GM19395 (cell line): ENCODE results near the gene NTN1.

Experiments
- ATAC-seq: cut with Tn5 transposase; IDR thresholded peaks from one replicate; pipeline ENCODE4 v1.9.1; 2021; ENCODE audit warnings: mild to moderate bottlenecking, moderate library complexity; ENCODE audit not compliant: unreplicated experiment

The NTN1 gene

DNA sequence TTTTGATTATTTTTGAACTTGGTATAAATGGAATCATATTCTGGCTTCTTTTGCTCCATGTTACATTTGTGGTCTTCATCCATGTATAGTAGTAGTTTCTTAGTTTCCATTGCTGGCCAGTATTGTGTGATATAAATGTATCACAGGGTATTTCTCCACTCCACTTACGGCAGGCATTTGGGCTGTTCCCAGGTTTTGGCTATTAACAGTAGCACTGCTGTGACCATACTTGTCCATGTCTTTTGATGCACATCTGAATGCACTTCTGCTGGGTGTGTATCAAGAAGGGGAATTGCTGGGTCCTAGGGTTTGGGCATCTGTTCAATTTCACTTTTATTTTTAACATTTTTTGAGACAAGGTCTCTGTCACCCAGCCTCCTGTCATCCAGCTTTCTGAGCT, 13.9 kb downstream of the NTN1 start:
- ATAC-seq, result no peak

DNA sequence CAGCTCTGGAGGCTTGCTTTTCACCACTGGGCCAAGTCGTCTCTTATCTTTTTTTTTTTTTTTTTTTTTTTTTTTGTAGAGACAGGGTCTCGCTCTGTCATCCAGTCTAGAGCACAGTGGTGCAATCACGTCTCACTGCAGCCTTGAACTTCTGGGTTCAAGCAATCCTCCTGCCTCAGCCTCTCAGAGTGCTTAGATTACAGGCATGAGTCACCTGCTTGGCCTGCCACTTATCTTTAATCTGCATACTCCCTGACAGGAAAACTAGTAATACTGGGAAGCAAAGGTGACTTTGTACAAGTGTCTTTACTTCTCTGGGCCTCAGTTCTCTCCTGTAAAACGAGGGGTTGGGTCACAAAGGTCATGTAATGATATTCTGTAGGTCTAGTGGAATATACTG, 15.0 kb downstream of the NTN1 start:
- no peak for ATAC-seq

DNA sequence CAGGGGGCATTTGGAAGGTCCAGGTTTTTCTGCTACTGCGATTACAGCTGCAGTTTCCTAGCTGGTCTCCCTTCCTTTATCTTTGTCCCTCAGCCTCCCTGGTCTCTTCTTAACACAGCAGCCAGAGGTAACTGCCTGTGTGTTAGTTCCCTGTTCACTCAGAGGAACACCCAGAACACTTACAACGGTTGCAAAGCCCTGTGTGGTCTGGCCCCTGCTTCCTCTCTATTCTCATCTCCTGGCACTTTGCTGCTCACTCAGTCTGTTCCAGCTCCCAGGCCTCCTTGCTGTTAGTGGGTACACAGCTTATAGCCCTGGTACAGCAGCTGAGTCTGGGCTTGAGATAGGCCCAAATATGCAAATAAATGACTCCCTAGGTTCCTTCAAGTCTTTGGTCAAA, 16.4 kb downstream of the NTN1 start:
- no peak for ATAC-seq

DNA sequence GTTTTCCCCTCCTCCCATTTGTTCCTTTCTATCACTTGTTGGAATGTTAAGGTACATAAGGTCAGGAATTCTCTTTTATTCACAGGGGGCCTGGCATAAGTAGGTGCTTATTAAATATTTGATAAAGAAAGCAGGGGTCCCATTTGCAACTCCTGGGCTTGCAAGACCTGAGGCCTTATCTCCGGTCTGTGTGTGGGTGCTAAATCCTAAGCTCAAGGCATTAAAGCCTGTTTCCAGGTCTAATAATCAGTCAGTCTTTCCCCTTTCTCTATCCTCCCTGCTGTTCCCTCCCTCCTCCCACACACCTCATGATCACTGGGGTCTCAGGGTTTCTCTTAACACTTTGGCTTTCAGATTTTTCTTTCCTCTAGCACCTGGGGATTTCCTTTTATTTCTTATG, 17.1 kb downstream of the NTN1 start:
- no peak for ATAC-seq

DNA sequence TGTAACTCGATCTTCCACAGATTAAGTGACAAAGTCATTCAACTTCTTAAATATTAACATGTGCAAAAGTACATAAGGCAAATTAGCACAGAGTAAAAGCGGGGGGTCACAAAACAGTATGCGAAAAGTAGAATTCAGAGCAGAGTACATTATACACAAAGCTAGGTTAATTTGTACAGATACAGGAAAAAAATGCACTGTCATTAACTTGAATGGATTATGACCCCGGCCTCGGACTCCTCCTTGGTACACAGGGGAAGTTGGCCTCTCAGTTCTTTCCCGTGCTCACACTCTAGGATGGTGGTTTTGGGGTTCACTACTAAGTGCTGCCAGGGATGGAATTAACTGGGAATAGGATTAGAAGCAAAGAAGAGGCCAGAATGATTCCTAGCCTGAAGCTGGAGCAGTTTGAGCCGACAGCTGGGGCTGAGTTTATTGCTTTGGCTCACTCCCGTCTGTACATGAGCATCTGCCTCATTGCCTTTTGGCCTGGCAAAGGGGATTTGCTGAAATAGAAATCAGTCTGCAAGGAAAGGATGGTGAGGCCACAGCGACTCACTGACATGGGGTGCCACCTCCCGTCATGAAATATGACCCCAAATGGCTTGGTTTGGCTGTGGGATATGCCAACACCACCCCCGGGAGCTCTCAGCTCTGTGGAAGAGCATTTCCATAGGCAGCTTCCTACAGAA, 23.6 kb downstream of the NTN1 start:
- ATAC-seq, result no peak

DNA sequence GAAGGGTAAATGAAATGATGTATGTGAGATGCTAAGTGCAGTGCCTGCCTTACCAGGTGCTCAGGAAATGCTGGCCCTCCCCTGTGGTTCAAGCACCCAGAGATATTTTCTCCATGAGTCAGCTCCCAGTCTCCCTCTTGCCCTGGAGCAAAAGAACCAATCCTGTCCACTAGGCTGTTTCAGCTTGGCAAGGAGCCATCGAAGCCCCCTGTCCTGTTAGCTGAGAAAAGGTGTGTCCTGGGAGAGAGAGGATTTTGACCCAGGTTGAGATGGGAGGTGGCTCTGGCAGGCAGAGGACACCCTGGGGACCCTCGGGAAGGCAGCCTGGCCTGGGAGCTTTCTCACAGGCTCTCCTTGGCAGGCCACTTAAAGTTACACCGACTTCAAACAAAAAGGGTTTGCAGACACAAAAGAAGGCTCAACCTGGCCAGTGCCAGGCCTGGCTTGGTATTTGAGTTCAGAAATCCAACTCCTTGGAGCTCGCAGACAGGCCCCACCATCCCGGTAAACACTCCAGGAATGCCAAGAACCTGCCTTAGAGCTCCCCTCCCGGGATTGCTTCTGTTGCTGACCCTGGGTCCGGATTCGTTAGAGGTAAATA, 29.6 kb downstream of the NTN1 start:
- ATAC-seq, result no peak

DNA sequence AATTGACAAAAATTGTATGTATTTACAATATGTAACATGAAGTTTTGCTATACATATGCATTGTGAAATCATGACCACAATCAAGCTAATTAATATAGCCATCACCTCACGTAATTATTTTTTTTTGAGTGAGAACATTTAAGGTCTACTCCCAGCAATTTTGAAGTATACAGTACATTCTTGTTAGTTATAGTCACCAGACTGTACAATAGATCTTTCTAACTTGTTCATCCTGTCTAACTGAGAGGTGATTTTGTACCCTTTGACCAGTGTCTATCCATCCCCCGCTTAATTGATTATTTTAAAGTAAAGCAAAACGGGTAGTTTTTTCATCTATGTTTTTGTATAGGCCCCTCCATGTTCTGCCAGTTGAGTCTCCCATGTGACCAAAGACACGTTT, 30.3 kb downstream of the NTN1 start:
- ATAC-seq, result no peak

DNA sequence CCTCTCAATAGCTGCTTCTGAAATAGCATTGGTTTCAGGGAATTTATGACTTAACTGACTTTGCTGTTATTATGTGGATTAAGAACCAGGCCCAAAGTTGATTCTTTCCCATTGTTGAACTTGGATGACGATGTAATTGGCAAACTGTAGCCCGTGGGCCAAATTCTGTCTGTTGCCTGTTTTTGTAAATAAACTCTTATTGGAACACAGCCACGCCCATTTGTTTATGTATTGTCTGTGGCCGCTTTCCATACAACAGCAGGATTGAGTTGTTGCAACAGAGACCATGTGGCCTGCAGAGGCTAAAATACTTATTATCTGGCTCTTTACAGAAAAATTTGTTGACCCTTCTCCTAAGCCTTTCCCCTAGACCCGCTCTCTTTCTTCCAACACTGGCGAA, 31.6 kb downstream of the NTN1 start:
- no peak for ATAC-seq

DNA sequence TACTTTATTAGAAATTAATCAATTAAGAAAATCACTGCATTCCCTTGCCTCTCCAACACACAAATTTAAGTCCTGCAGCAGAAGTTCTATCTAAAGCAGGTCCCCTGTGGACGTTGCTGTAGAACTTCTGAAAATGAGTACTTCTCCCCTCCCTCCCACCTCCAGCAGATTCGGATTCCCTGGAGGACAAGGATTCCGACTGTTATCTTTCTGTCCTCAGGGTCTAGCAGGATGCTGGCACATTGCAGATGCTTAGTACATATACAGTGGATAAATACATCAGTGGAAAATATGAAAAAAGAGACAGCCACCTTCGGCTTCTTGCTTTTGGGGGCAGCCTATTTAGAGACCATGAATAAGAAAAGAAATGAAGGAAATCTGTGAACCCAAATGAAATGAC, 32.1 kb downstream of the NTN1 start:
- ATAC-seq, result no peak

DNA sequence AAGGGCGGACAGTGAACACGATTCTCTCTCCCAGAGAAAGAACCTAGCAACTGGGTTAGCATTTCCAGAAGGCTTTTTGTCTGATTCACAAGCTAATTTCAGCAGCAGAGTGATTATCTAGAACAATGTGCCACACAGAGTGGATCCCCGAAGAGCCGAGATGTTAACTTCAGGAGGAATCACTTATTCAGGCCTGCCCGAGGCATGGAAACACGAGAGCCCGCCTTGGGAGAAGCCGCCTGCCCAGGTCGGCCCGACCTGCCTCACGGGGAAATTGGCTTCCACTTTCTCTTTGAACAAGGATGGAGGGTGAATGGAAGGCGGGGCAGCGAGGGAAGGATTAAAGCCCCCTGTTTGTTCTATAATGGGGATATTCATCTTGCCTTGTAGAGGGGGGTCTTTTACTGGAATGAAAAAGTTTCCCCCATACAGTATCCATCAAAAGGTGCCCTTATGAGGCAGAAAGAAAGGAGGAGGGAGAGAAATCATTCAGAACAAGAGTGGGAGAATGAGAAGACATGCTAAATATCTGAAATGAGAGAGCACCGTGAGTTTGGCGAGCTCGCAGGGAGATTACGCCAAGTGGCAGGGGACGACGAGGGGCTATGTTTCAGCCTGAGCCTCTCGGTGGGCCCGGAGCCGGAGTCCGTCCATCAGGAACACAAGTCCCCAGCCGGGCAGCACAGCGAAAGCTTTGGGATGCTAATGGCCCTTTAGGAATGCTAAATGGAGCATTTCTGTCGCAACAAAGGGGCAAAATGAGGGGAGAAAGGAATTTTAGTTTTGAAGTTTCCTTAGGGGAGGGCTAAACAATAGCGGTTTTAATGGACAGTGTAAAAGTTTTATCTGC, 33.0 kb downstream of the NTN1 start:
- ATAC-seq, result no peak

DNA sequence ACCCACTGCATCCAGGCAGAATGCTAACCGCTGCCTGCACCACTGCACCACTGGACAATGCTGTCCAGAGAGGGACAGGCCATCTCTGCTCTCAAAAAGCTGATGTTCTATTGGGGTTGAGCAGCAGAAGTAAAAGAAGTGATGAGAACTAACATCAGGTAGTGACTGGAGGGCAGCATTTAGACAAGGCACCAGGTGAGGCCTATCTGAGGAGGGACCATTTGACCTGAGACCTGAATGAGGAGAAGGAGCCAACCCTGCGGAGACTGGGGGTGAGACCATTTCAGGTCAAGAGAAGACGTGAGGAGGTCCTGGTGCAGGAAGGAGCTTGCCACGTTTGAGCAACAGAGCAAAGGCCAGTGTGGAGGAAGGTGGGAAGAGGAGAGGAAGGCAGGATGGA, 34.0 kb downstream of the NTN1 start:
- ATAC-seq, result no peak

DNA sequence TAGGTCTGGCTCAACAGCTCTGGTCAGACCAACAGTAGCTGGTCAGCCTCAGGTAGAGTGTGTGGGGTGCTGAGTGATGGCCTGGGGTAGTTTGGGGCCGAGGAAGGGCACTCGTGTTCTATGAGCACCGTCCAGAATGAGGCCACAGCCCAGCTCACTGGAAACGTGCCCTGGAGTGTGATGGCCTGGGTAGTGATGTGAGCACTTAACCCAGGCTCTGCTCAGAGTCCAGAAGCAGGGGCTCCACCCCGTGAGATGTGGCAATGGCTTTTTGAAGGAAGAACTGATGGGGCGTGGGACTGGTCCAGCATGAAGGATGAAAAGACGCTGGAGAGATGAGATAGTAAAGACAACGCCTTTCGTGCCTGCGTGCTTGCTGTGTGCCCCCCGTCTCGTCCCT, 35.3 kb downstream of the NTN1 start:
- ATAC-seq, result no peak

DNA sequence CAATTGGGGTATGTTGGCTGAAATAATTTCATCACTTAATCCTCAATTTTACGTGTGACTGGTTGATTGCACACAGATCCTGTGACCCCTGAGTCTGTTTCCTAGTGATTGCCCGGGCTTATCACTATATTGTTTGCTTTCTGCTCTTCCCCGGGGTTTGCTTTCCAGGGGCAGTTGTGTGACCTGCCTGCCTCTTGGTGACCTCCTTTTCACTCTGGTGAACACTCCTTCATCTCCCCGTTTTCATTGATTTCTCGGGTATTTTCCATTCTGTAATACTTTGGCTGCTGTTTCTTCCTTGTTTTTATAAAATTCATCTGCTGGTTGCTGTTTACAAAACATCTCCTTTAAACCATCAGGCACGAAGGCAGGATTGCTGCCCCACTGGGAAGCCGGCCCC, 36.0 kb downstream of the NTN1 start:
- no peak for ATAC-seq

DNA sequence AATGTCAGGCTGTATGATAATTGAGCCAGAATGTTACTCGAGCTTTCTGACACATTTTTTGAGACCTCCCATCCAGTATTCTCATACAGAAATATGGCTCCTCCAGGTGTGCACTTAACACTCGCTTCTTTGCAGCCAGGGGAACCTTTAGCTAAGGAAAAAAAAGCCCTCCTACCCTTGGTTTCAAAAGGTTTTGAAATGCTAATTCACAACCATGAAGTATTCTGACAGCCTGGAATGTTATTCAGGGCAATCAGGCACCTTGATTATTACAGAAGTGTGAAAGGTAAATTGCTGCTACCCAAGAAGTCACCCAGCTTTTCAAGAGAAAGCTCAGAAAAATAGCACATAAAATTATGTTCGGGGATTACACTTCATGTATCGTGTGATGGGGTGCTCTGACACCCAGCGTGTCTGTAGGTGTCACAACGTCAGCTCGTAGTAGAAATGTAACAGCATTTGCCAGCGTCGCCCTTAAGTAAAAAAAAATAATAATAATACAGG, 41.1 kb downstream of the NTN1 start:
- no peak for ATAC-seq

DNA sequence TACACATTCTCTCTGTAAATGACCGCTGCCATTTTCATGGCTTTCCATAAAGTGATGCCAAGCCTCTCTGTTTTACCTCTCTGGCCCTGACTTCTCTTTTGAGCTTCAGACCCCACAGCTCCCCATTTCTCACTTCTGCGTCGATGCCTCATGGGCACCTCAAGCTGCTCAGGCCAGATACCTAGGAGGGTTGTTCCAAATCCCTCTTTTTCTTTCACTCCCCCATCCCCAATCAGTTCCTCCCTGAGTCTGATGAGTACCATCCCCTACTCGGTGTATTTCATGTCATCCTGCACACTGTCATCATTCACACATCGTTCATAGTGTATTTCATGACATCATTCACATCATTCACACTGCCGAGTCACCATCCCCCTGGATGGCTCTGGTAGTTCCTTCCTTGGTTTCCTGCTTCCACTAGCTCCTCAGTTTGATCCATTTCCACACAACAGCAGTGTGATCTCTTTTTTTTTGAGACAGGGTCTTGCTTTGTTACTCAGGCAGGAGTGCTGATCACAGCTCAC, 43.1 kb downstream of the NTN1 start:
- ATAC-seq, result no peak

DNA sequence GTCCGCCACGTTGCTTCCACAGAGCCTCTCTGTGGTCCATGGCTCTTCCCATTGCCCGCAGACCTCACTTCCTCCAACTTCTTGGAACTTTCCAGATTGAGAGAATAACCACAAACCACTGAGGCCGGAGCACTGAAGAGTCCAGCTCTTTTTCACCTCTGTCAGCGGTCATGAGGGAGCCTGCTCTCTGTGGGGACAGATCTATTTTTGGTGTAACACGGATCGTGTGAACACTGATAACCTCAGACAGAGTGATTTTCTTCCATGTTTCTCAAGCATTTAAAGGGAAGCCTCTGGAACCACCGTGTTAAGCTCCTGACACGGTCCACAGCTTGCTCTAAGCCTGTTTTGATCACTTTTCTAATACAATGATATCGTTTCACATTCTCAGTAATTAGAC, 49.7 kb downstream of the NTN1 start:
- no peak for ATAC-seq

DNA sequence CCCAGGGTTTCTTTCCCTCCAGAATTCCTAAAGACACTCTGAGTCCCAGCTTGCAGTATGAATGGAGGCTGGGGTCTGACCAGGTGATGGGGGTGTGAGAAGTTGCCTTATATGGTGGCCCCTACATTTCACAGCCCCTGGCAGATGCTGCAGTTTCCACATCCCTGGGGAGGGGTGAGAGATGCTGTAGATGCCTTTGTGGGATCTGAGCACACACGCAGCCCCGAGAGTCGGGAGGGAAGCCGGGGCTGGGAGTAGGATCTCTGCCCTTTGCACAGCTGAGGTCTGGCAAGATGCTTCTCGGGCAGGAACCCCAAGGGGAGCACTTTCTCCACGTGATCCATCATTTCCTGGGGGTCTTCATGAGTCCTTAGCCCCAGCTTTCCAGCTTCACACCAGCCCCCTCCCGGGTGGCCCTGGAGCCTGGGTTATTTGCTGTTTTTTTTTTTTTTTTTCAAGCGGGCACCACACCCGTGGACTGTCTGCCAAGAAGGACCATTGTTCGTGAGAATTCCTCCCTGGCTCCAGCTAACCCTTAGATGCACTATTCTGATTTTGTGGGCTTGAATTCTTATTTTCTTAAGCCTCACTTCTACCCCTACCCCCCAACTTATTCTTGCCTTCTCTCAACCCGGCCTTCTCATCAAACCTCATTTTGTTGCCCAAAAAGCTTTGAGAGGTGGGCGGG, 50.6 kb downstream of the NTN1 start:
- ATAC-seq, result no peak

DNA sequence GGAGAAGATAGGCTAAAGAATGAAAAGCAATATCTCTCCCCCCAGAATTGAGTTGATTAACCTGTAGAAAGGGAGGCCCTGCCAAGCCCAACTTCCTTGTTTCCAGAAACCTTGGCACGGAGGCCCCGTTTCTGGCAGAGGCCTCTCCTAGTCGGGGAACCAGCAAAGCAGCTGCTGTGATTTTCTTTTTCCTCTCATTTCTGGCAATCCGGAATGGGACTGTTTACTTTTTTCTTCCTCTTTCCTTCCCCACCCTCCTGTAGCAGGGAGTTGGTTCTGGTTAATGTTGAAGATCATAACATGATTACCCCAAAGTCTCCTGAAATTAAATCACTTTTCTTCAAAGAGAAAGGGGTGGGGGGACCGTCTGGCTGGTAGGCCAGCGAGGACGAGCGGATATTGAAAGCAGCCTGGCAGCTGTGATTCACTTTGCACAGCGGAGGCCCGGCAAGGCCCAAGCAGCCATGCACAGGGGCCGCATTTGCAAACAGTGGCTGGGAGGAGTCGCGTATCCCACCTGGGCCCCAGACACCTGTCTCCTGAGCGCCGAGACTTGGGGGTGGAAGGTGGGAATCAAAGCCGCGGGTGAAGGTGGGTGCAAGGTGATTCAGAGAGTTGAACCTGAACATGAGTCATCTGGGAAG, 51.5 kb downstream of the NTN1 start:
- no peak for ATAC-seq

DNA sequence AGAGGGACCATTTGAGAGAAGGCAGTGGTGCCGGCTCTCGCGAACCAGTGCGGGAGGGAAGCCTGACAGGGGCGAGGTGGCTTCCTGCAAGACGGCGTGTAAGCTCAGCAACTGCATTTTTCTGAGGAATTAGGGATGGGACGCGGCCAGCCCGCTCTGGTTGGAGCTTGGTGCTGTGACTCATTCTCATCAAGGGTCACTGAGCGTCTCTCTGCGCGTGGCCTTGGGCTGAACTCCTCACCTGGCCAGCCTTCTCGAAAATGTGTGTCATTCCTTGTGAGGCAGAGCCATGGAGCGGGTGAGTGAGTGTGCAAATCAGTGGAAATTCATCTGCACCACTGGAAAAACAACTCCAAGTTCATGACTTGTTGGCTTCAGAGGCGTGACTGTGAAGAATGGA, 52.8 kb downstream of the NTN1 start:
- ATAC-seq, result no peak

DNA sequence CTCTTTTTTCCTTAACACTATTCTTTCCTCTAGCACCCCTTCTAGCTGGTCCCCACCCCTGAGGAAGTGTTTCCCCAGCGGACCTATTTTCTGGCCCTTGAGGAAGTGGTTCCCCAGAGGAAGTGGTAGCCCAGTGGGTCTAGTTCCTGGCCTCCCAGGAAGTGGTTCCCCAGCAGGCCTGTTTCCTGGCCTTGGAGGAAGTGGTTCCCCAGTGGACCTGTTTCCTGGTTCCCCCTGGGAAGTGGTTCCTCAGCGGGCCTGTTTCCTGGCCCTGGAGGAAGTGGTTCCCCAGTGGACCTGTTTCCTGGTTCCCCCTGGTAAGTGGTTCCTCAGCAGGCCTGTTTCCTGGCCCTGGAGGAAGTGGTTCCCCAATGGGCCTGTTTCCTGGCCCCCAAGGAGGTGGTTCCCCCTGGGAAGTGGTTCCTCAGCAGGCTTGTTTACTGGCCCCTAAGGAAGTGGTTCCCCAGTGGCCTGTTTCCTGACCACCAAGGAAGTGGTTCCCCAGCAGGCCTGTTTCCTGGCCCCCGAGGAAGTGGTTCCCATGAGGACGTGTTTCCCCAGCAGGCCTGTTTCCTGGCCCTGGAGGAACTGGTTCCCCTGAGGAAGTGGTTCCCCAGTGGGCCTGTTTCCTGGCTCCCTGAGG, 58.3 kb downstream of the NTN1 start:
- ATAC-seq, result no peak
